Neural cell (in vitro differentiated cells): ENCODE data around the gene SLC30A7. TPM values are rescaled to one million over a fixed set of nuclear protein-coding genes. Genes with fewer than 3 reads are reported as not detected.

Experiments
- H2AFZ ChIP-seq: fragments of 200-600, 300-800 bp; sonication (generic), shearing (Covaris generic); 2 replicates; pipeline ENCODE4 v1.6.0; 2014; ENCODE audit warnings: low read depth, mild to moderate bottlenecking, antibody characterized with exemption, low read length, moderate library complexity
- H3F3A ChIP-seq: fragments of 200-600 bp; shearing (Covaris generic); 2 replicates; pipeline ENCODE4 v1.6.1; 2016; ENCODE audit warnings: mild to moderate bottlenecking, moderate library complexity, mixed read lengths, antibody characterized with exemption, low read length; ENCODE audit not compliant: insufficient read depth, poor library complexity, severe bottlenecking
- H3K27ac ChIP-seq: fragments of 200-600, 300-800 bp; sonication (generic), shearing (Covaris generic); 2 replicates; pipeline ENCODE4 v1.5.1; 2014; ENCODE audit warnings: mild to moderate bottlenecking, low read length, moderate library complexity
- H3K27me3 ChIP-seq: fragments of 300-800, 200-600 bp; sonication (generic), shearing (Covaris generic); 2 replicates; pipeline ENCODE4 v1.6.0; 2014; ENCODE audit warnings: mild to moderate bottlenecking, low read depth, low read length, moderate library complexity; ENCODE audit not compliant: insufficient read depth
- H3K36me3 ChIP-seq: fragments of 300-800, 200-600 bp; sonication (generic), shearing (Covaris generic); 2 replicates; pipeline ENCODE4 v1.5.1; 2014; ENCODE audit warnings: mild to moderate bottlenecking, antibody characterized with exemption, low read length, moderate library complexity; ENCODE audit not compliant: insufficient read depth
- H3K4me2 ChIP-seq: fragments of 300-800, 200-600 bp; sonication (generic), shearing (Covaris generic); 2 replicates; pipeline ENCODE4 v1.6.0; 2014; ENCODE audit warnings: mild to moderate bottlenecking, low read length
- H3K4me3 ChIP-seq: fragments of 300-800, 200-600 bp; sonication (generic), shearing (Covaris generic); 2 replicates; pipeline ENCODE4 v1.5.1; 2014; ENCODE audit warnings: mild to moderate bottlenecking, low read length, moderate library complexity
- H3K79me2 ChIP-seq: fragments of 200-600 bp; shearing (Covaris generic); replicated peaks from 2 replicates; pipeline ENCODE4 v1.6.0; 2014; ENCODE audit warnings: mild to moderate bottlenecking, low read length, moderate library complexity; ENCODE audit not compliant: insufficient read depth
- H3K9ac ChIP-seq: fragments of 300-800, 200-600 bp; sonication (generic), shearing (Covaris generic); 2 replicates; pipeline ENCODE4 v1.6.1; 2016; ENCODE audit warnings: mild to moderate bottlenecking, low read length, mixed read lengths
- H3K9me2 ChIP-seq: fragments of 200-600 bp; shearing (Covaris generic); 2 replicates; pipeline ENCODE4 v1.6.1; 2016; ENCODE audit warnings: mild to moderate bottlenecking, low read length, mixed read lengths; ENCODE audit not compliant: insufficient read depth
- H3K9me3 ChIP-seq: fragments of 200-600, 300-800 bp; sonication (generic), shearing (Covaris generic); 2 replicates; pipeline ENCODE4 v1.6.1; 2016; ENCODE audit warnings: mild to moderate bottlenecking, mixed run types, low read length, moderate library complexity, mixed read lengths
- H4K20me1 ChIP-seq: fragments of 200-600 bp; shearing (Covaris generic); 2 replicates; pipeline ENCODE4 v1.6.1; 2016; ENCODE audit warnings: mild to moderate bottlenecking, mixed run types; ENCODE audit not compliant: insufficient read depth
- EP300 ChIP-seq: fragments of 450-650 bp; conservative IDR thresholded peaks from 2 replicates; pipeline ENCODE4 v1.6.1; 2014; ENCODE audit warnings: antibody characterized with exemption, mild to moderate bottlenecking, moderate library complexity; ENCODE audit not compliant: poor library complexity, severe bottlenecking
- EZH2 ChIP-seq: fragments of 200-600, 300-800 bp; shearing (Covaris generic), sonication (generic); IDR thresholded peaks from 2 replicates; pipeline ENCODE4 v1.6.1; 2014; ENCODE audit warnings: antibody characterized with exemption, low read length, borderline replicate concordance, mild to moderate bottlenecking; ENCODE audit not compliant: insufficient read depth, poor library complexity, severe bottlenecking
- MXI1 ChIP-seq: fragments of 450-650 bp; conservative IDR thresholded peaks from 2 replicates; pipeline ENCODE4 v1.6.1; 2014; ENCODE audit warnings: antibody characterized with exemption, mild to moderate bottlenecking; ENCODE audit not compliant: poor library complexity, severe bottlenecking
- POLR2AphosphoS5 ChIP-seq: IDR thresholded peaks from 2 replicates; pipeline ENCODE4 v1.6.1; 2012
- RAD21 ChIP-seq: fragments of 450-650 bp; conservative IDR thresholded peaks from 2 replicates; pipeline ENCODE4 v1.6.1; 2014; ENCODE audit warnings: antibody characterized with exemption, mild to moderate bottlenecking, moderate library complexity
- SMC3 ChIP-seq: fragments of 450-650 bp; conservative IDR thresholded peaks from 2 replicates; pipeline ENCODE4 v1.6.1; 2014; ENCODE audit warnings: antibody characterized with exemption, mild to moderate bottlenecking, moderate library complexity; ENCODE audit not compliant: poor library complexity
- TAF1 ChIP-seq: IDR thresholded peaks from 2 replicates; pipeline ENCODE4 v1.6.1; 2012; ENCODE audit warnings: low read depth
- polyA plus RNA-seq: library from polyadenylated mRNA; depleted of rRNA; stranded (reverse); fragments of >200 nt; gene quantifications from 2 replicates; pipeline ENCODE4 v1.2.3, GENCODE V29; 2014
- TF ChIP-seq, protein P1 (sequence below): fragments of 450-650 bp; IDR thresholded peaks from 2 replicates; pipeline ENCODE4 v1.5.1; 2014; ENCODE audit warnings: antibody characterized with exemption, mild to moderate bottlenecking, moderate library complexity; ENCODE audit not compliant: poor library complexity, severe bottlenecking
- TF ChIP-seq, protein P2 (sequence below): IDR thresholded peaks from 2 replicates; pipeline ENCODE4 v1.6.1; 2012; ENCODE audit warnings: borderline replicate concordance

SLC30A7 gene
- polyA plus RNA-seq, 1 donor from 2014 or later = 19.8 TPM

DNA sequence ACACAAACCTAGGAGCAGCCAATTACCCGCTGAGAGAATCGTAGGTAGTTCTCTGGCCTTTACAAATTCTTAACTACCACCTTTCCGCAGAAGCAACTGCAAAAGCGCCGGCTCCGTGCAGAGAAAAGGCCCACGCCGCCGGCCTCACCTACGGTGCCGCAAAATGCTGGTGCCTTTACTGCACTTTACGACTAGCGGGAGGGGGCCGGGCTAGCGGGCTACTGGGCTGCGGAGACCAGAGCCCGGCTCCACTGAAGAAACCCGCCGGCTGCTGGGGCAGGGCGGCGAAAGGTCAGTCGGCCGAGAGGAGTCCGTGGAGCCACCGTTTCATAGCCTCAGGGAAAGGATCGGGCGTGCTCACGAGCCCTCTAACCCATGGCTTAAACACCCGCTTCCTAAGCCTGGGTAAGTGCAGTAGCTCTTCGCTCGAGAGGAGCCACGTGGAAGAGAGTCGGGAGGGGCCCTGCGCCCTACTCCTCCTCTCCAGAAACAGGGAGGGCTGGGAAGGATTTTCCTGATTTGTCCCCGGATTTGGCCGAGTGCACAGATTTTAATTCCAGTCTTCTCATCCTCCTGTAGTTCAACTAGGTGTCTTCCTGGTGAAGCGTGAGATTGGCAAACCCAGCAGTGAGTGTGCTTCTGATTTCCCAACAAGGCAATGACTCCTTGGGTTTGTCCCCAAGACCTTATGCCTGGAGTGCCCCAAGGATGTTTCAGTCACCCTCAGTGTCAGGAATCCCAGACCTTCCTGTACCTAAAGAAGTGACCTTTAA is 130.0 kb downstream of the SLC30A7 start, which contains the start of gene DPH5 (continued):
- TF ChIP-seq EP300 (no peak), MXI1 (peak; percentile 98), SMC3 (peak; percentile 61), RAD21 (peak; percentile 57), TAF1 (peak; percentile 96)

- H2AFZ ChIP-seq = peak overlapping the region; percentile 67
- no peak for TF ChIP-seq SMC3
- TF ChIP-seq EZH2 = no peak
- TF ChIP-seq, protein P1, sequence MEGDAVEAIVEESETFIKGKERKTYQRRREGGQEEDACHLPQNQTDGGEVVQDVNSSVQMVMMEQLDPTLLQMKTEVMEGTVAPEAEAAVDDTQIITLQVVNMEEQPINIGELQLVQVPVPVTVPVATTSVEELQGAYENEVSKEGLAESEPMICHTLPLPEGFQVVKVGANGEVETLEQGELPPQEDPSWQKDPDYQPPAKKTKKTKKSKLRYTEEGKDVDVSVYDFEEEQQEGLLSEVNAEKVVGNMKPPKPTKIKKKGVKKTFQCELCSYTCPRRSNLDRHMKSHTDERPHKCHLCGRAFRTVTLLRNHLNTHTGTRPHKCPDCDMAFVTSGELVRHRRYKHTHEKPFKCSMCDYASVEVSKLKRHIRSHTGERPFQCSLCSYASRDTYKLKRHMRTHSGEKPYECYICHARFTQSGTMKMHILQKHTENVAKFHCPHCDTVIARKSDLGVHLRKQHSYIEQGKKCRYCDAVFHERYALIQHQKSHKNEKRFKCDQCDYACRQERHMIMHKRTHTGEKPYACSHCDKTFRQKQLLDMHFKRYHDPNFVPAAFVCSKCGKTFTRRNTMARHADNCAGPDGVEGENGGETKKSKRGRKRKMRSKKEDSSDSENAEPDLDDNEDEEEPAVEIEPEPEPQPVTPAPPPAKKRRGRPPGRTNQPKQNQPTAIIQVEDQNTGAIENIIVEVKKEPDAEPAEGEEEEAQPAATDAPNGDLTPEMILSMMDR = no peak
- TF ChIP-seq RAD21 = no peak
- TF ChIP-seq, protein P2, sequence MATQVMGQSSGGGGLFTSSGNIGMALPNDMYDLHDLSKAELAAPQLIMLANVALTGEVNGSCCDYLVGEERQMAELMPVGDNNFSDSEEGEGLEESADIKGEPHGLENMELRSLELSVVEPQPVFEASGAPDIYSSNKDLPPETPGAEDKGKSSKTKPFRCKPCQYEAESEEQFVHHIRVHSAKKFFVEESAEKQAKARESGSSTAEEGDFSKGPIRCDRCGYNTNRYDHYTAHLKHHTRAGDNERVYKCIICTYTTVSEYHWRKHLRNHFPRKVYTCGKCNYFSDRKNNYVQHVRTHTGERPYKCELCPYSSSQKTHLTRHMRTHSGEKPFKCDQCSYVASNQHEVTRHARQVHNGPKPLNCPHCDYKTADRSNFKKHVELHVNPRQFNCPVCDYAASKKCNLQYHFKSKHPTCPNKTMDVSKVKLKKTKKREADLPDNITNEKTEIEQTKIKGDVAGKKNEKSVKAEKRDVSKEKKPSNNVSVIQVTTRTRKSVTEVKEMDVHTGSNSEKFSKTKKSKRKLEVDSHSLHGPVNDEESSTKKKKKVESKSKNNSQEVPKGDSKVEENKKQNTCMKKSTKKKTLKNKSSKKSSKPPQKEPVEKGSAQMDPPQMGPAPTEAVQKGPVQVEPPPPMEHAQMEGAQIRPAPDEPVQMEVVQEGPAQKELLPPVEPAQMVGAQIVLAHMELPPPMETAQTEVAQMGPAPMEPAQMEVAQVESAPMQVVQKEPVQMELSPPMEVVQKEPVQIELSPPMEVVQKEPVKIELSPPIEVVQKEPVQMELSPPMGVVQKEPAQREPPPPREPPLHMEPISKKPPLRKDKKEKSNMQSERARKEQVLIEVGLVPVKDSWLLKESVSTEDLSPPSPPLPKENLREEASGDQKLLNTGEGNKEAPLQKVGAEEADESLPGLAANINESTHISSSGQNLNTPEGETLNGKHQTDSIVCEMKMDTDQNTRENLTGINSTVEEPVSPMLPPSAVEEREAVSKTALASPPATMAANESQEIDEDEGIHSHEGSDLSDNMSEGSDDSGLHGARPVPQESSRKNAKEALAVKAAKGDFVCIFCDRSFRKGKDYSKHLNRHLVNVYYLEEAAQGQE = no peak
- TF ChIP-seq POLR2AphosphoS5 = no peak
- TF ChIP-seq TAF1 = no peak
- no peak for TF ChIP-seq EP300
- TF ChIP-seq MXI1 = no peak
Observed at GRCh38 chr1:101026430-101026788, 130.5 kb downstream of the SLC30A7 start.

DNA sequence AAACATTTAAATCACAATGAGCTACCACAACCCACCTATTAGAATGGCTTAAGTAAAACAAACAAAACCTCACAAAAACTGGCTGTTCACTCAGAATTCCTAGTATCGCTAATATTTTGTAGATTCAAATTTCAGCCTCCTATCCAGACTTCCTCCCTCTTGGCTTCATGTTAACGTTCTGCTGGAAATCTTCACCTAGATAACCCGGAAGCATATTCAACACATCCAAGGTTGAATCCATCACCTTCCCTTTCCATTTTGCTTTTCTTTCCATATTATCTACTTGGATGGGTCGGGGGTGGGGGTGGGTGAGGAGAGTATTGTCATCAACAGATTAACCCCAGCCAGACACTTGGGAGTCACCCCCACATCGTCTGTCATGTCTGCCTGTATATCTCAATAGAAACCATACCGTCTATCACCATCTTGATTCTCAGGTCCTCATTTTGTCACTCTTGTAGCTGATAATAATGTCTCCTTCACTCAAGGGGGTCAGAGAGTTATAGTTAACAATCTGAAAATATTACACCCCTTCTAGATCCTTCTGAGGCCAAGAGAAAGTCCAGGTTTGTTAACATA is 131.4 kb downstream of the SLC30A7 start:
- Histone ChIP-seq H3K36me3 (no peaks in the 10 kb centered on the region), H3K79me2 (peaks cover 19% of the 10 kb centered on the region), H4K20me1 (no peaks in the 10 kb centered on the region), H3K27me3 (no peaks in the 10 kb centered on the region), H3K4me3 (no peak overlapping the region), H3K9ac (no peak overlapping the region), H3K27ac (no peak overlapping the region), H3K9me3 (no peaks in the 10 kb centered on the region), H3F3A (no peaks in the 10 kb centered on the region), H2AFZ (no peak overlapping the region), H3K4me2 (no peak overlapping the region), H3K9me2 (no peaks in the 10 kb centered on the region)
- TF ChIP-seq EP300 (no peak), MXI1 (no peak), RAD21 (no peak), POLR2AphosphoS5 (no peak), TAF1 (no peak), EZH2 (no peak), SMC3 (no peak)
- TF ChIP-seq, protein P1 = no peak
- TF ChIP-seq, protein P2 = no peak

More at GRCh38 chr1:101026430-101026788, 130.5 kb downstream of the SLC30A7 start:
- H3K27me3 ChIP-seq = no peaks in the 10 kb centered on the region
- H3K9ac ChIP-seq = peak overlapping the region; percentile 75
- no peaks in the 10 kb centered on the region for H3K9me3 ChIP-seq
- peaks cover 19% of the 10 kb centered on the region for H3K79me2 ChIP-seq
- H3K27ac ChIP-seq = peak overlapping the region; percentile 66
- peak overlapping the region; percentile 98 for H3K4me2 ChIP-seq
- H3K36me3 ChIP-seq = no peaks in the 10 kb centered on the region
- H4K20me1 ChIP-seq = no peaks in the 10 kb centered on the region
- peak overlapping the region; percentile 77 for H3K4me3 ChIP-seq
- no peaks in the 10 kb centered on the region for H3K9me2 ChIP-seq
- no peaks in the 10 kb centered on the region for H3F3A ChIP-seq
